ENCODE measurements around the gene KLHDC3. TPM values are rescaled to one million over a fixed set of nuclear protein-coding genes. Genes with fewer than 3 reads are reported as not detected.

Gene KLHDC3
- total RNA-seq, 4 donors from 2014 or later = 88.0 to 175 (median 98.1) TPM

GRCh38 chr6:42984924-42985475 lies 29.0 kb upstream of the KLHDC3 start:
- Histone ChIP-seq H3K36me3 (peaks cover 9 to 11% (median 11%) of the 10 kb centered on the region in 4 donors), H3K4me1 (peaks cover 44 to 70% (median 54%) of the 10 kb centered on the region in 4 donors), H3K27me3 (no peaks in the 10 kb centered on the region), H3K27ac (replicated peaks in 1 of 4) (peak overlapping the region; percentile 91 to 95 (median 92)), H3K9me3 (no peaks in the 10 kb centered on the region), H3K4me3 (peak overlapping the region; percentile 83 to 96 (median 91))
- WGBS = 13% methylated on average over 13 of the region's 13 CpGs
- DNase-seq (ENCODE audit: extremely low spot score) = no peak
- intact Hi-C loops (cut with DNase I) = loop anchor here (5.0 kb wide), 1 partner anchor 58 kb away; the partner anchor contains the start of gene CNPY3
- TF ChIP-seq POLR2A (IDR thresholded peaks at IDR 0.05; ENCODE audit: low read depth) (no peak), CTCF (IDR thresholded peaks at IDR 0.05) (no peak), POLR2AphosphoS5 (IDR thresholded peaks at IDR 0.05) (no peak), EP300 (IDR thresholded peaks at IDR 0.05) (no peak)

GRCh38 chr6:42987533-42988451 lies 26.3 kb upstream of the KLHDC3 start:
- peaks cover 40 to 65% (median 50%) of the 10 kb centered on the region in 4 donors for H3K4me1 ChIP-seq
- intact Hi-C loops (cut with DNase I) = loop anchor here (5.0 kb wide), 1 partner anchor 60 kb away; the partner anchor contains the start of gene CNPY3
- no peak for TF ChIP-seq CTCF (IDR thresholded peaks at IDR 0.05)
- TF ChIP-seq POLR2A (IDR thresholded peaks at IDR 0.05; ENCODE audit: low read depth) = no peak
- no peak for TF ChIP-seq EP300 (IDR thresholded peaks at IDR 0.05)
- no peak for TF ChIP-seq POLR2AphosphoS5 (IDR thresholded peaks at IDR 0.05)

GRCh38 chr6:42988486-42989020 lies 25.5 kb upstream of the KLHDC3 start:
- intact Hi-C loops (cut with DNase I) = loop anchor here (5.0 kb wide), 1 partner anchor 61 kb away; the partner anchor contains the start of gene CNPY3
- Histone ChIP-seq H3K4me1 (peaks cover 38 to 58% (median 45%) of the 10 kb centered on the region in 4 donors), H3K36me3 (peaks cover 10 to 36% (median 30%) of the 10 kb centered on the region in 4 donors), H3K27me3 (no peaks in the 10 kb centered on the region), H3K27ac (replicated peaks in 1 of 4) (no peak overlapping the region), H3K9me3 (no peaks in the 10 kb centered on the region), H3K4me3 (no peak overlapping the region)
- TF ChIP-seq POLR2AphosphoS5 (IDR thresholded peaks at IDR 0.05) (no peak), CTCF (IDR thresholded peaks at IDR 0.05) (no peak), POLR2A (IDR thresholded peaks at IDR 0.05; ENCODE audit: low read depth) (no peak), EP300 (IDR thresholded peaks at IDR 0.05) (no peak)
- 33% methylated on average over 1 of the region's 1 CpG for WGBS
- no peak for DNase-seq (ENCODE audit: extremely low spot score)

More at GRCh38 chr6:42987533-42988451, 26.3 kb upstream of the KLHDC3 start:
- no peak for DNase-seq (ENCODE audit: extremely low spot score)
- no peak overlapping the region for H3K4me3 ChIP-seq
- 79% methylated on average over 5 of the region's 5 CpGs for WGBS
- no peaks in the 10 kb centered on the region for H3K9me3 ChIP-seq
- H3K36me3 ChIP-seq = peaks cover 10 to 35% (median 29%) of the 10 kb centered on the region in 4 donors
- H3K27me3 ChIP-seq = no peaks in the 10 kb centered on the region
- H3K27ac ChIP-seq (replicated peaks in 1 of 4) = no peak overlapping the region

- Histone ChIP-seq H3K4me1 (peaks cover 34 to 50% (median 40%) of the 10 kb centered on the region in 4 donors), H3K4me3 (no peak overlapping the region), H3K9me3 (no peaks in the 10 kb centered on the region), H3K27me3 (no peaks in the 10 kb centered on the region), H3K27ac (replicated peaks in 1 of 4) (no peak overlapping the region), H3K36me3 (peaks cover 10 to 45% (median 35%) of the 10 kb centered on the region in 4 donors)
- no peak for TF ChIP-seq EP300 (IDR thresholded peaks at IDR 0.05)
- no peak for TF ChIP-seq POLR2AphosphoS5 (IDR thresholded peaks at IDR 0.05)
- no peak for TF ChIP-seq POLR2A (IDR thresholded peaks at IDR 0.05; ENCODE audit: low read depth)
- TF ChIP-seq CTCF (IDR thresholded peaks at IDR 0.05) = no peak
- DNase-seq (ENCODE audit: extremely low spot score) = no peak
- intact Hi-C loops (cut with DNase I) = loop anchor here (5.0 kb wide), 1 partner anchor 63 kb away; the partner anchor contains the start of gene CNPY3
- WGBS = 89% methylated on average over 5 of the region's 5 CpGs
These were observed 24.1 kb upstream of the KLHDC3 start for GRCh38 chr6:42989923-42990322.
